Measurements from ENCODE around the gene PDGFD.

PDGFD gene

GRCh38 chr11:104075706-104076105 lies 88.2 kb downstream of the PDGFD start:
- H3K36me3 ChIP-seq (ENCODE audit: insufficient read depth), result no peaks in the 10 kb centered on the region
- no peaks in the 10 kb centered on the region for H3K79me2 ChIP-seq (ENCODE audit: insufficient read depth, low read depth)
- H3K4me2 ChIP-seq, result no peak overlapping the region
- H3K9ac ChIP-seq, result no peak overlapping the region
- no peak overlapping the region for H2AFZ ChIP-seq (ENCODE audit: low read depth)
- no peaks in the 10 kb centered on the region for H3K4me1 ChIP-seq (ENCODE audit: low read depth, poor library complexity, severe bottlenecking)
- TF ChIP-seq CTCF (conservative IDR thresholded peaks at IDR 0.05; ENCODE audit: low read depth, low read length), result no peak
- no peaks in the 10 kb centered on the region for H4K20me1 ChIP-seq (ENCODE audit: insufficient read depth)
- no peak overlapping the region for H3K27ac ChIP-seq
- H3K4me3 ChIP-seq (IDR thresholded peaks at IDR 0.05; ENCODE audit: insufficient read depth, low read depth, low read length), result no peak overlapping the region
- H3K27me3 ChIP-seq (ENCODE audit: insufficient read depth, low read depth), result no peaks in the 10 kb centered on the region

- H4K20me1 ChIP-seq (ENCODE audit: insufficient read depth), result no peaks in the 10 kb centered on the region
- no peaks in the 10 kb centered on the region for H3K79me2 ChIP-seq (ENCODE audit: insufficient read depth, low read depth)
- H3K4me3 ChIP-seq (IDR thresholded peaks at IDR 0.05; ENCODE audit: insufficient read depth, low read depth, low read length), result no peak overlapping the region
- H3K4me1 ChIP-seq (ENCODE audit: low read depth, poor library complexity, severe bottlenecking), result no peaks in the 10 kb centered on the region
- no peaks in the 10 kb centered on the region for H3K27me3 ChIP-seq (ENCODE audit: insufficient read depth, low read depth)
- no peaks in the 10 kb centered on the region for H3K36me3 ChIP-seq (ENCODE audit: insufficient read depth)
- TF ChIP-seq CTCF (conservative IDR thresholded peaks at IDR 0.05; ENCODE audit: low read depth, low read length), result no peak
- no peak overlapping the region for H3K9ac ChIP-seq
- no peak overlapping the region for H3K27ac ChIP-seq
- H3K4me2 ChIP-seq, result no peak overlapping the region
- no peak overlapping the region for H2AFZ ChIP-seq (ENCODE audit: low read depth)
Measured at GRCh38 chr11:104075091-104075490, 88.9 kb downstream of the PDGFD start.

- no peaks in the 10 kb centered on the region for H3K27me3 ChIP-seq (ENCODE audit: insufficient read depth, low read depth)
- H3K79me2 ChIP-seq (ENCODE audit: insufficient read depth, low read depth), result no peaks in the 10 kb centered on the region
- H4K20me1 ChIP-seq (ENCODE audit: insufficient read depth), result no peaks in the 10 kb centered on the region
- H3K36me3 ChIP-seq (ENCODE audit: insufficient read depth), result no peaks in the 10 kb centered on the region
- TF ChIP-seq CTCF (conservative IDR thresholded peaks at IDR 0.05; ENCODE audit: low read depth, low read length), result no peak
- H3K4me3 ChIP-seq (IDR thresholded peaks at IDR 0.05; ENCODE audit: insufficient read depth, low read depth, low read length), result no peak overlapping the region
- no peak overlapping the region for H3K4me2 ChIP-seq
- H3K27ac ChIP-seq, result no peak overlapping the region
- no peaks in the 10 kb centered on the region for H3K4me1 ChIP-seq (ENCODE audit: low read depth, poor library complexity, severe bottlenecking)
- H3K9ac ChIP-seq, result no peak overlapping the region
- H2AFZ ChIP-seq (ENCODE audit: low read depth), result no peak overlapping the region
Measured at GRCh38 chr11:104073950-104074705, 89.8 kb downstream of the PDGFD start.

GRCh38 chr11:104067534-104067933 lies 96.4 kb downstream of the PDGFD start:
- H3K27ac ChIP-seq, result no peak overlapping the region

More at GRCh38 chr11:104067534-104067933, 96.4 kb downstream of the PDGFD start:
- Histone ChIP-seq H3K4me1 (ENCODE audit: low read depth, poor library complexity, severe bottlenecking) (no peaks in the 10 kb centered on the region), H2AFZ (ENCODE audit: low read depth) (no peak overlapping the region), H3K36me3 (ENCODE audit: insufficient read depth) (no peaks in the 10 kb centered on the region), H3K4me3 (IDR thresholded peaks at IDR 0.05; ENCODE audit: insufficient read depth, low read depth, low read length) (no peak overlapping the region), H4K20me1 (ENCODE audit: insufficient read depth) (no peaks in the 10 kb centered on the region), H3K9ac (no peak overlapping the region), H3K4me2 (no peak overlapping the region), H3K79me2 (ENCODE audit: insufficient read depth, low read depth) (no peaks in the 10 kb centered on the region), H3K27me3 (ENCODE audit: insufficient read depth, low read depth) (no peaks in the 10 kb centered on the region)
- no peak for TF ChIP-seq CTCF (conservative IDR thresholded peaks at IDR 0.05; ENCODE audit: low read depth, low read length)
